GM19025 (cell line): ENCODE measurements around the gene OR7C1.
"Not testable (repeated sequence)": the region's sequence is repeated elsewhere in the genome, so short reads cannot be mapped to it uniquely, and the experiment has no call there.

Experiments
- ATAC-seq: cut with Tn5 transposase; IDR thresholded peaks from one replicate; pipeline ENCODE4 v1.9.1; 2021; ENCODE audit warnings: mild to moderate bottlenecking, low read depth, moderate library complexity; ENCODE audit not compliant: unreplicated experiment

Gene OR7C1

GRCh38 chr19:14835011-14835410, at the start of gene OR7C1, which contains the start of gene OR7A5:
TSS of gene OR7C1 (minus strand) at chr19:14835185. CDS start at chr19:14800136, 35,049 bp downstream.
TSS of gene OR7A5 (minus strand) at chr19:14835185. CDS start at chr19:14828241, 6,944 bp downstream.
- ATAC-seq: no peak

- no peak for ATAC-seq
These were observed 36.7 kb upstream of the OR7C1 start for GRCh38 chr19:14871619-14872230.

GRCh38 chr19:14868497-14868896, 33.5 kb upstream of the OR7C1 start:
- no peak for ATAC-seq

- no peak for ATAC-seq
These were observed 13.8 kb upstream of the OR7C1 start, which contains the start of gene OR7A10 for GRCh38 chr19:14848822-14849221. TSS of gene OR7A10 (minus strand) at chr19:14848922. CDS start at chr19:14841877, 7,045 bp downstream.

- no peak for ATAC-seq
These were observed 8.6 kb upstream of the OR7C1 start for GRCh38 chr19:14843578-14843977.

GRCh38 chr19:14843169-14843568, 8.2 kb upstream of the OR7C1 start:
- no peak for ATAC-seq

GRCh38 chr19:14840206-14840605, 5.2 kb upstream of the OR7C1 start:
- ATAC-seq: no peak

GRCh38 chr19:14837391-14837790, 2.4 kb upstream of the OR7C1 start:
- ATAC-seq: no peak

- ATAC-seq: no peak
These were observed 4.3 kb downstream of the OR7C1 start for GRCh38 chr19:14830702-14831101.

GRCh38 chr19:14826006-14826405, 9.0 kb downstream of the OR7C1 start:
- ATAC-seq: no peak

- no peak for ATAC-seq
These were observed 13.0 kb downstream of the OR7C1 start for GRCh38 chr19:14821937-14822336.

- no peak for ATAC-seq
These were observed 16.4 kb downstream of the OR7C1 start for GRCh38 chr19:14818588-14818987.

- ATAC-seq: no peak
These were observed 17.9 kb downstream of the OR7C1 start for GRCh38 chr19:14817052-14817451.

GRCh38 chr19:14814982-14815652, 19.9 kb downstream of the OR7C1 start:
- ATAC-seq: no peak

GRCh38 chr19:14809272-14810057, 25.5 kb downstream of the OR7C1 start:
- ATAC-seq: no peak

- ATAC-seq: no peak
These were observed 30.2 kb downstream of the OR7C1 start for GRCh38 chr19:14804765-14805164.

- no peak for ATAC-seq
These were observed 36.2 kb downstream of the OR7C1 start for GRCh38 chr19:14798760-14799159.

GRCh38 chr19:14796021-14796420, 39.0 kb downstream of the OR7C1 start:
- ATAC-seq: no peak

- no peak for ATAC-seq
These were observed 39.8 kb downstream of the OR7C1 start for GRCh38 chr19:14795078-14795721.

GRCh38 chr19:14792250-14792649, 42.7 kb downstream of the OR7C1 start:
- not testable (repeated sequence) for ATAC-seq

GRCh38 chr19:14786421-14786851, 48.5 kb downstream of the OR7C1 start:
- no peak for ATAC-seq
